T-helper 1 cell treated with Interleukin-12 subunit alpha and Interleukin-12 subunit beta and Interleukin-4 antibody, amounts not matched to agents 30 ng/mL and 1 ng/mL, for 36 hours (primary cell): ENCODE measurements around the gene MTERF4. TPM values are rescaled to one million over a fixed set of nuclear protein-coding genes. Genes with fewer than 3 reads are reported as not detected.

Experiments
- intact Hi-C: fragments of 100-400 bp; cut with micrococcal nuclease; formaldehyde crosslinking; loops from one replicate; pipeline ENCODE4 v1.15.1; 2024
- total RNA-seq: library from RNA; stranded (reverse); gene quantifications from 2 replicates; pipeline ENCODE4 v1.2.3, GENCODE V29; 2022

MTERF4 gene
- total RNA-seq: 45.6 and 50.2 TPM in 2 replicates

- intact Hi-C loops: loop anchor here (1.0 to 5.0 kb wide), 10 partner anchors 24 to 542 kb away; partner anchors contain the start of genes DUSP28, FARP2, HDLBP and PASK
These were observed at the start of gene MTERF4 for GRCh38 chr2:241102239-241102803. TSS of gene MTERF4 (minus strand) at chr2:241102287. CDS start at chr2:241102273, 14 bp downstream.

GRCh38 chr2:241150660-241151530 is 48.8 kb upstream of the MTERF4 start:
- intact Hi-C loops: loop anchor here (1.0 to 2.0 kb wide), 8 partner anchors 24 to 730 kb away; partner anchors contain the start of genes FARP2 and STK25

- intact Hi-C loops: loop anchor here (1.0 to 5.0 kb wide), 16 partner anchors 23 to 731 kb away; partner anchors contain the start of genes DTYMK, FARP2, HDLBP and MTERF4
These were observed 48.0 kb upstream of the MTERF4 start, which contains the start of gene PPP1R7 for GRCh38 chr2:241149925-241150659. TSS of gene PPP1R7 (plus strand) at chr2:241150467. CDS start at chr2:241150496, 29 bp downstream.

GRCh38 chr2:241149675-241149924 is 47.5 kb upstream of the MTERF4 start:
- intact Hi-C loops: loop anchor here (1.0 to 5.0 kb wide), 8 partner anchors 47 to 537 kb away; partner anchors contain the start of genes DTYMK, HDLBP, MTERF4 and SEPTIN2

- intact Hi-C loops: loop anchor here (1.0 to 5.0 kb wide), 8 partner anchors 47 to 537 kb away; partner anchors contain the start of genes DTYMK, HDLBP, MTERF4 and SEPTIN2
These were observed 47.0 kb upstream of the MTERF4 start, which contains the start of gene PASK for GRCh38 chr2:241148891-241149674. TSS of gene PASK (minus strand) at chr2:241149472. CDS start at chr2:241143032, 6,440 bp downstream.

- intact Hi-C loops: loop anchor here (2.0 to 5.0 kb wide), 3 partner anchors 71 to 469 kb away; no protein-coding TSS in a partner anchor
These were observed 46.2 kb upstream of the MTERF4 start for GRCh38 chr2:241148239-241148638.

- intact Hi-C loops: loop anchor here (5.0 kb wide), 1 partner anchor 235 kb away; no protein-coding TSS in a partner anchor
These were observed 45.2 kb upstream of the MTERF4 start for GRCh38 chr2:241147336-241147735.

GRCh38 chr2:241146286-241146685 is 44.2 kb upstream of the MTERF4 start:
- intact Hi-C loops: loop anchor here (5.0 kb wide), 1 partner anchor 234 kb away; no protein-coding TSS in a partner anchor

GRCh38 chr2:241142593-241142992 is 40.5 kb upstream of the MTERF4 start:
- intact Hi-C loops: no loop called here

GRCh38 chr2:241142063-241142462 is 40.0 kb upstream of the MTERF4 start:
- intact Hi-C loops: no loop called here

- intact Hi-C loops: no loop called here
These were observed 39.2 kb upstream of the MTERF4 start for GRCh38 chr2:241141214-241141770.

GRCh38 chr2:241140445-241140840 is 38.4 kb upstream of the MTERF4 start:
- intact Hi-C loops: no loop called here

GRCh38 chr2:241139531-241140444 is 37.7 kb upstream of the MTERF4 start:
- intact Hi-C loops: no loop called here

- intact Hi-C loops: no loop called here
These were observed 36.4 kb upstream of the MTERF4 start for GRCh38 chr2:241138471-241138870.

GRCh38 chr2:241137276-241138190 is 35.4 kb upstream of the MTERF4 start:
- intact Hi-C loops: no loop called here

GRCh38 chr2:241136661-241137260 is 34.7 kb upstream of the MTERF4 start:
- intact Hi-C loops: no loop called here

- intact Hi-C loops: no loop called here
These were observed 34.1 kb upstream of the MTERF4 start for GRCh38 chr2:241136191-241136590.
